Nephron (organoid): ENCODE results near the gene DOK7.
A peak's percentile ranks its signal among the peaks of the same experiment; 100 is the strongest.

Experiments
- H3K27ac Mint-ChIP-seq, 3 experiments: 2 replicates each; pipeline ENCODE4 v1.8.0; 2020; ENCODE audit warnings: mixed read lengths in 3 of 3, mild to moderate bottlenecking in 2 of 3, moderate library complexity in 1 of 3
- H3K27me3 Mint-ChIP-seq: 2 replicates; pipeline ENCODE4 v1.8.0; 2021; ENCODE audit warnings: low read depth, mild to moderate bottlenecking, moderate library complexity, mixed read lengths
- H3K36me3 Mint-ChIP-seq: 2 replicates; pipeline ENCODE4 v1.8.0; 2020; ENCODE audit warnings: low read depth, mixed read lengths
- H3K4me1 Mint-ChIP-seq: 2 replicates; pipeline ENCODE4 v1.8.0; 2020; ENCODE audit warnings: mixed read lengths
- H3K4me3 Mint-ChIP-seq, 3 experiments: 2 replicates each; pipeline ENCODE4 v1.8.0; 2020; ENCODE audit warnings: mild to moderate bottlenecking in 3 of 3, mixed read lengths in 3 of 3, moderate library complexity in 2 of 3
- H3K9me3 Mint-ChIP-seq: 2 replicates; pipeline ENCODE4 v1.8.0; 2020; ENCODE audit warnings: mixed read lengths
- TF ChIP-seq, protein P1 (sequence below), 3 experiments: fragments of 200-600 bp; sonication (generic); IDR thresholded peaks; one replicate each; pipeline ENCODE4 v1.5.0; 2021; ENCODE audit warnings: antibody characterized with exemption in 3 of 3; ENCODE audit not compliant: unreplicated experiment in 3 of 3

DOK7 gene, protein sequence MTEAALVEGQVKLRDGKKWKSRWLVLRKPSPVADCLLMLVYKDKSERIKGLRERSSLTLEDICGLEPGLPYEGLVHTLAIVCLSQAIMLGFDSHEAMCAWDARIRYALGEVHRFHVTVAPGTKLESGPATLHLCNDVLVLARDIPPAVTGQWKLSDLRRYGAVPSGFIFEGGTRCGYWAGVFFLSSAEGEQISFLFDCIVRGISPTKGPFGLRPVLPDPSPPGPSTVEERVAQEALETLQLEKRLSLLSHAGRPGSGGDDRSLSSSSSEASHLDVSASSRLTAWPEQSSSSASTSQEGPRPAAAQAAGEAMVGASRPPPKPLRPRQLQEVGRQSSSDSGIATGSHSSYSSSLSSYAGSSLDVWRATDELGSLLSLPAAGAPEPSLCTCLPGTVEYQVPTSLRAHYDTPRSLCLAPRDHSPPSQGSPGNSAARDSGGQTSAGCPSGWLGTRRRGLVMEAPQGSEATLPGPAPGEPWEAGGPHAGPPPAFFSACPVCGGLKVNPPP

DNA sequence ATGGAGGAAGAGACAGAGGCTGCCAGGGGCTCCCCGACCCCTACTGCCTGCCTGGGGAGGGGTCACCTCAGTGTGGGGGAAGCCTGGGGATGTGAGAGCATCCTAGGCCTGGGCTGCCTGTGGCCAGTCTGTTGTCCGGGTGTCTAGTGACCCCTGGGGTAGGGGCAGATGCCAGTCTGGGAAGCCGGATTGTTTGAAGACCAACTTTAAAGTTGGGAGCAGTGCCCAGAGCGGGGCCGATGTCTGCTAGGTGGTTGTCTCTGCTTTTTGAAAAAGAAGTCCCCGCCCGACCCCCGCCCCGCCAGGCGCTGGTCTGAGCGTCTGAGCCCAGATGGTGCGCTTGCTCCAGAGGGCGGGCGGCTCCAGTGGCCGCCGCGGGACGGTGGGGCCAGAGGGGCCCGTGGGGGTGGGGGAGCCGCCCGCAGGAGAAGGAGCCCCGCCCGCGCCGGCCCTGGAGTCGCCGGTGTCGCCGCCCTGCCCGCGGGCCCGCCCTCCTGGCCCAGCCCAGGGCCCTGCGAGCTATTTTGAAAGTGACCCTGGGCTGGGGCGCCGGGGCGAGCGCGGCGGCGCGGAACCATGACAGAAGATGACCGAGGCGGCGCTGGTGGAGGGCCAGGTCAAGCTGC is at the start of gene DOK7:
Gene DOK7 (plus strand): TSS at position 517 of the 626 bp plus-strand sequence. CDS start 70 bp downstream, at position 587.
- peak within 1 kb of the TSS; percentile 75 to 85 (median 79) for H3K27ac Mint-ChIP-seq
- TF ChIP-seq, protein P1, sequence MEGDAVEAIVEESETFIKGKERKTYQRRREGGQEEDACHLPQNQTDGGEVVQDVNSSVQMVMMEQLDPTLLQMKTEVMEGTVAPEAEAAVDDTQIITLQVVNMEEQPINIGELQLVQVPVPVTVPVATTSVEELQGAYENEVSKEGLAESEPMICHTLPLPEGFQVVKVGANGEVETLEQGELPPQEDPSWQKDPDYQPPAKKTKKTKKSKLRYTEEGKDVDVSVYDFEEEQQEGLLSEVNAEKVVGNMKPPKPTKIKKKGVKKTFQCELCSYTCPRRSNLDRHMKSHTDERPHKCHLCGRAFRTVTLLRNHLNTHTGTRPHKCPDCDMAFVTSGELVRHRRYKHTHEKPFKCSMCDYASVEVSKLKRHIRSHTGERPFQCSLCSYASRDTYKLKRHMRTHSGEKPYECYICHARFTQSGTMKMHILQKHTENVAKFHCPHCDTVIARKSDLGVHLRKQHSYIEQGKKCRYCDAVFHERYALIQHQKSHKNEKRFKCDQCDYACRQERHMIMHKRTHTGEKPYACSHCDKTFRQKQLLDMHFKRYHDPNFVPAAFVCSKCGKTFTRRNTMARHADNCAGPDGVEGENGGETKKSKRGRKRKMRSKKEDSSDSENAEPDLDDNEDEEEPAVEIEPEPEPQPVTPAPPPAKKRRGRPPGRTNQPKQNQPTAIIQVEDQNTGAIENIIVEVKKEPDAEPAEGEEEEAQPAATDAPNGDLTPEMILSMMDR (IDR thresholded peaks at IDR 0.05; ENCODE audit: unreplicated experiment in 3 of 3), result no peak
- H3K9me3 Mint-ChIP-seq, result peaks cover 9% of the 10 kb centered on the region
- H3K4me1 Mint-ChIP-seq, result peaks cover 26% of the 10 kb centered on the region
- peaks cover 28% of the 10 kb centered on the region for H3K27me3 Mint-ChIP-seq
- peak within 1 kb of the TSS; percentile 62 to 83 (median 75) for H3K4me3 Mint-ChIP-seq
- no peaks in the 10 kb centered on the region for H3K36me3 Mint-ChIP-seq

DNA sequence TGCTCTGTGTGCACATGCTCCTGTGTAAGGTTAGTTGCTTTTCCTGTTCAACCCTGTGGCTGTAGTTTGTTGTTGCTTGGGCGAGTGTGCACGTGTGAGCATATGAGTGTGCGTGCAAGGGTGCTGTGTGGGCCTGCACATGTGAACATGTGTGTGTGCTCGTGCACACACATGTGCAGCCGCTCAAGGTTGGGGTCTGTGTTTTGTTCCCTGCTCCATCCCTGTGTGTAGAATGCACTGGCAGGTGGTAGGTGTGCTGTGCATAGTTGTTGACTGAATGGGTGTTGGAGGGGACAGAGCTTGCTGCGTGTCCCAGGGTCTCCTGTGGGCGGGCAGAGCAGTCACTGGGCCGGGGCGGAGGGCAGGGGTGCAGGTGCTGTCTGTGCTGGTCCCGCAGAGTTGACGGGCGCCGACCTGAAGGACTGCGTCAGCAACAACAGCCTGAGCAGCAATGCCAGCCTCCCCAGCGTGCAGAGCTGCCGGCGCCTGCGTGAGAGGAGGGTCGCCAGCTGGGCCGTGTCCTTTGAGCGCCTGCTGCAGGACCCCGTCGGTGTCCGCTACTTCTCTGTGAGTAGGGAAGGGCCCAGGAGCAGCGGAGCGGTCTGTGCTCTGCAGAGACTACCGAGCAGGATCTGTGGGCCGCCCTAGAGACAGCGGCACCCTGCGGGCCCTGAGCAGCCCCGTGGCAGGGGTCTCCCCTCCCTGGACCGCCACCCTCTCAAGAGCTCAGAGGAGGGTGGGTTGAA is 49.3 kb upstream of the DOK7 start:
- peaks cover 32% of the 10 kb centered on the region for H3K4me1 Mint-ChIP-seq
- H3K27ac Mint-ChIP-seq, result peak overlapping the region in 1 of 3 experiments; percentile 55
- no peak overlapping the region for H3K4me3 Mint-ChIP-seq
- H3K27me3 Mint-ChIP-seq, result no peaks in the 10 kb centered on the region
- TF ChIP-seq, protein P1 (IDR thresholded peaks at IDR 0.05; ENCODE audit: unreplicated experiment in 3 of 3), result no peak
- H3K9me3 Mint-ChIP-seq, result no peaks in the 10 kb centered on the region
- H3K36me3 Mint-ChIP-seq, result peaks cover 34% of the 10 kb centered on the region

DNA sequence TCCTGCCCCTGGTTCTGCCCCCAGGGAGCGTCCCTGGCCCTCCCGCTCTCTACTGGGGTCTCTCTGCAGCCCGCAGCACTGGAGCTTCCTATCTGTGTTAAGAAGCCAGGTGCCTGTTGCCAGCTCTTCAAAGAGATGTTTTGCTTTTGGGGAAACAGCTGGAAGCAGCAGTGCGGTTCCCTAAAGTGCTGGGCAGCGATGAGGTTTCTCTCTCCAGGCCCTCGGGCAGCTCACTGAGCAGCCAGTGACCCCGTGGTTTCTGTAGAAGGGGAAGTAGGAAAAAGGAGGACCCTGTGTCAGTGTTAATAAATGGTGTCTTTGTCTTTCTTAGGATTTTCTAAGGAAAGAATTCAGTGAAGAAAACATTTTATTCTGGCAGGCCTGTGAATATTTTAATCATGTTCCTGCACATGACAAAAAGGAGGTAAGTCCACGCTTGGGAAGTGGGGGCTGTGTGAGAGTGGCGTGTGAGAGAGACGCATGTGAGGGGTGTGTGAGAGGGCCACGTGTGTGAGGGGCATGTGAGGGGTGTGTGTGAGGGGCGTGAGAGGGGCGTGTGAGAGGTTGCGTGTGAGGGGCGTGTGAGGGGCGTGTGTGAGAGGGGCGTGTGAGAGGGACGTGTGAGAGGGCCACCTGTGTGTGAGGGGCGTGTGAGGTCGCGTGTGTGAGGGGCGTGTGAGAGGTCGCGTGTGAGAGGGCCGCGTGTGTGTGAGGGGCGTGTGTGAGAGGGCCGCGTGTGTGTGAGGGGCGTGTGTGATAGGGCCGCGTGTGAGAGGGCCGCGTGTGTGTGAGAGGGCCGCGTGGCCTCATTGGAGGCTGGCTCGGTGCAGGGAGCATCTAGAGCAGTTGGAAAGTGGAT is 48.5 kb upstream of the DOK7 start:
- no peaks in the 10 kb centered on the region for H3K27me3 Mint-ChIP-seq
- peaks cover 34% of the 10 kb centered on the region for H3K36me3 Mint-ChIP-seq
- H3K27ac Mint-ChIP-seq, result peak overlapping the region in 2 of 3 experiments; percentile 40 to 42
- TF ChIP-seq, protein P1 (IDR thresholded peaks at IDR 0.05; ENCODE audit: unreplicated experiment in 3 of 3), result no peak
- H3K4me1 Mint-ChIP-seq, result peaks cover 32% of the 10 kb centered on the region
- H3K9me3 Mint-ChIP-seq, result no peaks in the 10 kb centered on the region
- no peak overlapping the region for H3K4me3 Mint-ChIP-seq

DNA sequence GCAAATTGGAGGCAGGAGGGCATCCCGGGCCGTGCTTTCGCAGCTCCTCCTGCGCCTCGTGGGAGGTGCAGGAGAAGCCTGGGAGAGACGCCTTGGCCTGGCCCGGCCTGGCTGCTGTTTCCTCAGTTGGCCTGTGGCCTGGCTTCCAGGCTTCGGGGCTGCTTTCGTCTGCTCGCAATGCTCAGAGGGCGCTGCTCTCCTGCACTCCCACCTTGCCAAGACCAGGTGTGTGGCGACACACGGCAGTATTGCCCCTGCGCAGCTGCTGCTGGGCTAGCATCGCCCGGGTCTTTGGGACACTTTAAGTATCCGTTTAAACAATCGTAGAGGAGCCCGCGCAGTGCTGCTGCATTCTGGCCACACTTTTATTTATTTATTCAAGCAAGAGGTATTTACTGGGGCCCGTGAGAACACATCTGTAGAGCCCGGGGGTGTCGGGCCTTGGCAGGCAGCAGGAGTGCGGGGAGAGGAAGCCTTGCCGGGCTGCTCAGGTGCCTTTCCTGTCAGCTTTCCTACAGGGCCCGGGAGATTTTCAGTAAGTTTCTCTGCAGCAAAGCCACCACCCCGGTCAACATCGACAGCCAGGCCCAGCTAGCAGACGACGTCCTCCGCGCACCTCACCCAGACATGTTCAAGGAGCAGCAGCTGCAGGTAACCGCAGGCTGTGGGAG is 47.5 kb upstream of the DOK7 start:
- H3K27me3 Mint-ChIP-seq, result no peaks in the 10 kb centered on the region
- H3K4me1 Mint-ChIP-seq, result peaks cover 28% of the 10 kb centered on the region
- H3K4me3 Mint-ChIP-seq, result no peak overlapping the region
- TF ChIP-seq, protein P1 (IDR thresholded peaks at IDR 0.05; ENCODE audit: unreplicated experiment in 3 of 3), result no peak
- H3K9me3 Mint-ChIP-seq, result no peaks in the 10 kb centered on the region
- no peak overlapping the region for H3K27ac Mint-ChIP-seq
- peaks cover 38% of the 10 kb centered on the region for H3K36me3 Mint-ChIP-seq

DNA sequence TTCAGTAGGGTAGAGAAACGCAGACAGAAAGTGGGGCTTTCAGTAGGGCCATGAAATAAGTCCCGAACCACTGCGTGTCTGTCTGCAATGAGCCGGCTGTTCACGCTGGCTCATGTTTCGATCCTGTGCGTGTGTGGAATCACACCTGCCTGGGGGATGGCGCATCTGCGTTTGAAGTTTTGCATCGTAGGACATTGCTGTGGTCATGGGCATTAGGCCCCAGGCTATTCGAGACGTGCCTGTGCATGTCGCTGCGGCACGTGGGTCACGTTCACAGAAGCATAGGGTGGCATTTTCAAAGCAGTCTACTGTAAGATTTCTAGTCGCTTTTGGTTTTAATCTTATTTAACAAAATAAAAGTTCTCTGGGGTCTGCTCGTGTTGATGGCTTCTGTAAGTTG is 46.8 kb upstream of the DOK7 start:
- Mint-ChIP-seq H3K4me3 (no peak overlapping the region), H3K9me3 (no peaks in the 10 kb centered on the region), H3K27me3 (no peaks in the 10 kb centered on the region), H3K27ac (no peak overlapping the region), H3K36me3 (peaks cover 38% of the 10 kb centered on the region), H3K4me1 (peaks cover 28% of the 10 kb centered on the region)
- TF ChIP-seq, protein P1 (IDR thresholded peaks at IDR 0.05; ENCODE audit: unreplicated experiment in 3 of 3), result no peak
